ENCODE measurements around the gene INO80.

Gene INO80

GRCh38 chr15:41102854-41103253, 13.2 kb downstream of the INO80 start:
- TF ChIP-seq, protein P1, sequence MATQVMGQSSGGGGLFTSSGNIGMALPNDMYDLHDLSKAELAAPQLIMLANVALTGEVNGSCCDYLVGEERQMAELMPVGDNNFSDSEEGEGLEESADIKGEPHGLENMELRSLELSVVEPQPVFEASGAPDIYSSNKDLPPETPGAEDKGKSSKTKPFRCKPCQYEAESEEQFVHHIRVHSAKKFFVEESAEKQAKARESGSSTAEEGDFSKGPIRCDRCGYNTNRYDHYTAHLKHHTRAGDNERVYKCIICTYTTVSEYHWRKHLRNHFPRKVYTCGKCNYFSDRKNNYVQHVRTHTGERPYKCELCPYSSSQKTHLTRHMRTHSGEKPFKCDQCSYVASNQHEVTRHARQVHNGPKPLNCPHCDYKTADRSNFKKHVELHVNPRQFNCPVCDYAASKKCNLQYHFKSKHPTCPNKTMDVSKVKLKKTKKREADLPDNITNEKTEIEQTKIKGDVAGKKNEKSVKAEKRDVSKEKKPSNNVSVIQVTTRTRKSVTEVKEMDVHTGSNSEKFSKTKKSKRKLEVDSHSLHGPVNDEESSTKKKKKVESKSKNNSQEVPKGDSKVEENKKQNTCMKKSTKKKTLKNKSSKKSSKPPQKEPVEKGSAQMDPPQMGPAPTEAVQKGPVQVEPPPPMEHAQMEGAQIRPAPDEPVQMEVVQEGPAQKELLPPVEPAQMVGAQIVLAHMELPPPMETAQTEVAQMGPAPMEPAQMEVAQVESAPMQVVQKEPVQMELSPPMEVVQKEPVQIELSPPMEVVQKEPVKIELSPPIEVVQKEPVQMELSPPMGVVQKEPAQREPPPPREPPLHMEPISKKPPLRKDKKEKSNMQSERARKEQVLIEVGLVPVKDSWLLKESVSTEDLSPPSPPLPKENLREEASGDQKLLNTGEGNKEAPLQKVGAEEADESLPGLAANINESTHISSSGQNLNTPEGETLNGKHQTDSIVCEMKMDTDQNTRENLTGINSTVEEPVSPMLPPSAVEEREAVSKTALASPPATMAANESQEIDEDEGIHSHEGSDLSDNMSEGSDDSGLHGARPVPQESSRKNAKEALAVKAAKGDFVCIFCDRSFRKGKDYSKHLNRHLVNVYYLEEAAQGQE (IDR thresholded peaks at IDR 0.05; ENCODE audit: insufficient read depth in 1 of 2, low read depth in 2 of 2, low read length in 2 of 2): no peak
- TF ChIP-seq TAF1 (IDR thresholded peaks at IDR 0.05; ENCODE audit: borderline replicate concordance, insufficient read depth, low read length): no peak
- no peak for TF ChIP-seq SIN3A (IDR thresholded peaks at IDR 0.05; ENCODE audit: borderline replicate concordance, insufficient read depth, low read length)
- TF ChIP-seq POLR2AphosphoS5 (IDR thresholded peaks at IDR 0.05; ENCODE audit: low read depth, low read length): no peak
- TF ChIP-seq FOXP2 (optimal IDR thresholded peaks at IDR 0.05; ENCODE audit: borderline replicate concordance, extremely low read depth, extremely low read length, insufficient read depth): no peak

GRCh38 chr15:41096178-41096577, 19.9 kb downstream of the INO80 start:
- TF ChIP-seq SIN3A (IDR thresholded peaks at IDR 0.05; ENCODE audit: borderline replicate concordance, insufficient read depth, low read length) (no peak), TAF1 (IDR thresholded peaks at IDR 0.05; ENCODE audit: borderline replicate concordance, insufficient read depth, low read length) (no peak), POLR2AphosphoS5 (IDR thresholded peaks at IDR 0.05; ENCODE audit: low read depth, low read length) (no peak)
- TF ChIP-seq, protein P1 (IDR thresholded peaks at IDR 0.05; ENCODE audit: insufficient read depth in 1 of 2, low read depth in 2 of 2, low read length in 2 of 2): no peak

DNA sequence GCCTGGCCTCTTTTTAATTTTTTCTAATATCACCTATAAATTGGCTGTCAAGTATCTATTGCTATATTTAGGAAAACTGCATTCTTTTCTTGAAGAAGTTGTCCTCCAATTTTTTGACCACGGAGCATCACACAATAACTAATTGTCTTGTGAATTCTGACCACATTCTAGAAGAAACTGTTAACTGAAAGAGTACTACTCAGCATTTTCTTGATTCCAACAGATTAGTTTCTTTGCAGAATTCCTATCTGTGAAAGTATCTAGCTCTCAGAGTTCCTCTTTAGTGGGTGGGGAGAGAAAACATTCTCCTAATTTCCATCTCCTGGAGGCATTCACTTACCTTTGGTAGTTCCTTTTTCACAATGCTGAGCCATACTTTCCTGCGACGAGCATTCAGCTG, 31.1 kb downstream of the INO80 start:
- TF ChIP-seq, protein P1 (IDR thresholded peaks at IDR 0.05; ENCODE audit: insufficient read depth in 1 of 2, low read depth in 2 of 2, low read length in 2 of 2): no peak
- TF ChIP-seq TAF1 (IDR thresholded peaks at IDR 0.05; ENCODE audit: borderline replicate concordance, insufficient read depth, low read length) (no peak), SIN3A (IDR thresholded peaks at IDR 0.05; ENCODE audit: borderline replicate concordance, insufficient read depth, low read length) (no peak), POLR2AphosphoS5 (IDR thresholded peaks at IDR 0.05; ENCODE audit: low read depth, low read length) (no peak), FOXP2 (optimal IDR thresholded peaks at IDR 0.05; ENCODE audit: borderline replicate concordance, extremely low read depth, extremely low read length, insufficient read depth) (no peak)

DNA sequence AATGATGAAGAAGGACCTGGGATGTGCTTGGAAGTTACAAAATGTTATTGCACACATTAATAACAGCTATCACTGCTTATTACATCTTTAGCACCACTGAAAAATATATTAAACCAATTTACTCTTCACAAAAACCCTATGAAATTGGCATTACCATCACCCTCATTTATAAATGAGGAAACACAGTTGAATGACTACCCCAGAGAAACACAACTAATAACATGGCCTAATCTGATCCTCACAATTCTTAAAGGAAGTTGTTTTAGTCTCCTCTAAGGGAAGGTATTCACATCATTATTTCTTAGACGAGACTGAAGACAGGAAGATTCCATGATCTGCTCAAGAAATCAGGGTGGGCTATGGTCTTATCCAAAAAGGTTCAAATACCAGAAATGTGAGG, 35.9 kb downstream of the INO80 start:
- TF ChIP-seq POLR2AphosphoS5 (IDR thresholded peaks at IDR 0.05; ENCODE audit: low read depth, low read length) (no peak), SIN3A (IDR thresholded peaks at IDR 0.05; ENCODE audit: borderline replicate concordance, insufficient read depth, low read length) (no peak), TAF1 (IDR thresholded peaks at IDR 0.05; ENCODE audit: borderline replicate concordance, insufficient read depth, low read length) (no peak), FOXP2 (optimal IDR thresholded peaks at IDR 0.05; ENCODE audit: borderline replicate concordance, extremely low read depth, extremely low read length, insufficient read depth) (no peak)
- TF ChIP-seq, protein P1 (IDR thresholded peaks at IDR 0.05; ENCODE audit: insufficient read depth in 1 of 2, low read depth in 2 of 2, low read length in 2 of 2): no peak

DNA sequence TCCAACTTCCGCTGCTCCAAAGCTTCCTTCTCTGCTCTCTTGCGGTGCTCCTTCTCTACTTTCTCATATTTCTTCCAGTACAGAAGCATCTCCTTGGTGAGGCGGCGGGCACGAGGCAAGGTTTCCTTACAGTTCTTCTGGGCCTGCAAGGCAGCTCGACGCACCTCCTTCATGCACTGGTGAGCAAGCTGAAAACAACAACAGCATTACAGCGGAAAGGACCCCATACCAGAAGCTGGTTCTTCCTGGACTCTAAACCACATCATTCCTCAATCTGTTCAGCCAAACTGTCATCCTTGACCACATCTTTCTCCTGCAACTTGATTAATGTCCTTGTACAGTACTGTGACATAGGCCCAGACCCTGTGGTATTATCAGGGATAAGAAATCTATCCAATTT, 36.4 kb downstream of the INO80 start:
- TF ChIP-seq, protein P1 (IDR thresholded peaks at IDR 0.05; ENCODE audit: insufficient read depth in 1 of 2, low read depth in 2 of 2, low read length in 2 of 2): no peak
- TF ChIP-seq SIN3A (IDR thresholded peaks at IDR 0.05; ENCODE audit: borderline replicate concordance, insufficient read depth, low read length) (no peak), FOXP2 (optimal IDR thresholded peaks at IDR 0.05; ENCODE audit: borderline replicate concordance, extremely low read depth, extremely low read length, insufficient read depth) (no peak), POLR2AphosphoS5 (IDR thresholded peaks at IDR 0.05; ENCODE audit: low read depth, low read length) (no peak), TAF1 (IDR thresholded peaks at IDR 0.05; ENCODE audit: borderline replicate concordance, insufficient read depth, low read length) (no peak)

Measured in PFSK-1 (cell line).